ENCODE data around the gene ZNF335. TPM values are rescaled to one million over a fixed set of nuclear protein-coding genes. Genes with fewer than 3 reads are reported as not detected.
A peak's percentile ranks its signal among the peaks of the same experiment; 100 is the strongest.
"Not testable (repeated sequence)": the region's sequence is repeated elsewhere in the genome, so short reads cannot be mapped to it uniquely, and the experiment has no call there.

ZNF335 gene
- total RNA-seq, 1 donor from 2014 or later, result 14.2 TPM

- no peak for TF ChIP-seq CTCF (IDR thresholded peaks at IDR 0.05)
- DNase-seq (ENCODE audit: low spot score), result peak; percentile 37
- Mint-ChIP-seq H3K4me3 (ENCODE audit: unreplicated experiment) (no peak overlapping the region), H3K27me3 (ENCODE audit: low read depth) (peaks cover 34% of the 10 kb centered on the region), H3K4me1 (ENCODE audit: low read depth) (peaks cover 7% of the 10 kb centered on the region), H3K9me3 (ENCODE audit: low read depth) (no peaks in the 10 kb centered on the region), H3K36me3 (ENCODE audit: low read depth) (no peaks in the 10 kb centered on the region), H3K27ac (ENCODE audit: unreplicated experiment) (no peak overlapping the region)
Observed at GRCh38 chr20:45994761-45995493, 22.9 kb upstream of the ZNF335 start.

- Mint-ChIP-seq H3K36me3 (ENCODE audit: low read depth) (no peaks in the 10 kb centered on the region), H3K4me3 (ENCODE audit: unreplicated experiment) (no peak overlapping the region), H3K27ac (ENCODE audit: unreplicated experiment) (no peak overlapping the region), H3K27me3 (ENCODE audit: low read depth) (peaks cover 32% of the 10 kb centered on the region), H3K9me3 (ENCODE audit: low read depth) (no peaks in the 10 kb centered on the region), H3K4me1 (ENCODE audit: low read depth) (peaks cover 7% of the 10 kb centered on the region)
- TF ChIP-seq CTCF (IDR thresholded peaks at IDR 0.05), result no peak
- DNase-seq (ENCODE audit: low spot score), result peak; percentile 59
Observed at GRCh38 chr20:45993197-45993951, 21.4 kb upstream of the ZNF335 start.

- H3K9me3 Mint-ChIP-seq (ENCODE audit: low read depth), result no peaks in the 10 kb centered on the region
- H3K36me3 Mint-ChIP-seq (ENCODE audit: low read depth), result no peaks in the 10 kb centered on the region
- no peak for TF ChIP-seq CTCF (IDR thresholded peaks at IDR 0.05)
- H3K27ac Mint-ChIP-seq (ENCODE audit: unreplicated experiment), result no peak overlapping the region
- DNase-seq (ENCODE audit: low spot score), result no peak
- peaks cover 24% of the 10 kb centered on the region for H3K27me3 Mint-ChIP-seq (ENCODE audit: low read depth)
- no peak overlapping the region for H3K4me3 Mint-ChIP-seq (ENCODE audit: unreplicated experiment)
- peaks cover 7% of the 10 kb centered on the region for H3K4me1 Mint-ChIP-seq (ENCODE audit: low read depth)
Observed at GRCh38 chr20:45991616-45992015, 19.6 kb upstream of the ZNF335 start.

- not testable (repeated sequence) for H3K9me3 Mint-ChIP-seq (ENCODE audit: low read depth); H3K4me1 Mint-ChIP-seq (ENCODE audit: low read depth); H3K4me3 Mint-ChIP-seq (ENCODE audit: unreplicated experiment); H3K36me3 Mint-ChIP-seq (ENCODE audit: low read depth); DNase-seq (ENCODE audit: low spot score); H3K27ac Mint-ChIP-seq (ENCODE audit: unreplicated experiment)
- H3K27me3 Mint-ChIP-seq (ENCODE audit: low read depth), result peaks cover 18% of the 10 kb centered on the region
Observed at GRCh38 chr20:45988830-45989229, 16.8 kb upstream of the ZNF335 start.

GRCh38 chr20:45987108-45987780 lies 15.2 kb upstream of the ZNF335 start:
- Mint-ChIP-seq H3K27me3 (ENCODE audit: low read depth) (peaks cover 16% of the 10 kb centered on the region), H3K9me3 (ENCODE audit: low read depth) (no peaks in the 10 kb centered on the region), H3K36me3 (ENCODE audit: low read depth) (no peaks in the 10 kb centered on the region), H3K4me1 (ENCODE audit: low read depth) (no peaks in the 10 kb centered on the region), H3K4me3 (ENCODE audit: unreplicated experiment) (no peak overlapping the region), H3K27ac (ENCODE audit: unreplicated experiment) (no peak overlapping the region)
- peak; percentile 88 for TF ChIP-seq CTCF (IDR thresholded peaks at IDR 0.05)
- DNase-seq (ENCODE audit: low spot score), result no peak

All from chondrocyte (in vitro differentiated cells).